Gastrocnemius medialis (tissue), 4 donors: ENCODE results near the gene ZNF334. TPM values are rescaled to one million over a fixed set of nuclear protein-coding genes. Genes with fewer than 3 reads are reported as not detected.

Experiments used
- ATAC-seq, 2 donors: fragments of 150-250 bp; one replicate each; pipeline ENCODE4 v1.9.1; 2016
- DNase-seq, 2 donors: peaks; one replicate each; pipeline ENCODE4 v3.0.0-alpha.2; 2019
- H3K27ac ChIP-seq, 4 donors: fragments of 200-600 bp; sonication (generic); 1 replicate in 1 of 4; 2 replicates in 3 of 4; pipeline ENCODE4 v1.5.1; 2016 to 2018; ENCODE audit warnings: mild to moderate bottlenecking in 2 of 4, moderate library complexity in 1 of 4
- H3K27me3 ChIP-seq, 3 donors: fragments of 200-600 bp; sonication (generic) in 2 of 3; 1 replicate in 1 of 3; 2 replicates in 2 of 3; pipeline versions ENCODE4 v1.5.1 to v1.6.0; 2016 to 2019; ENCODE audit warnings: mild to moderate bottlenecking in 1 of 3, moderate library complexity in 1 of 3
- H3K36me3 ChIP-seq, 2 donors: fragments of 200-600 bp; sonication (generic) in 1 of 2; one replicate each; pipeline ENCODE4 v1.5.1; 2017 to 2018
- H3K4me1 ChIP-seq, 2 donors: fragments of 200-600 bp; sonication (generic) in 1 of 2; one replicate each; pipeline ENCODE4 v1.5.1; 2016 to 2017; ENCODE audit warnings: mild to moderate bottlenecking in 2 of 2
- H3K4me3 ChIP-seq, 4 donors: fragments of 200-600 bp; sonication (generic) in 3 of 4; 1 replicate in 1 of 4; 2 replicates in 3 of 4; pipeline ENCODE4 v1.5.1; 2016 to 2019; ENCODE audit warnings: mild to moderate bottlenecking in 2 of 4
- H3K9me3 ChIP-seq, 3 donors: fragments of 200-600 bp; sonication (generic) in 2 of 3; 1 replicate in 1 of 3; 2 replicates in 2 of 3; pipeline ENCODE4 v1.5.1; 2016 to 2019
- POLR2A ChIP-seq, 2 donors: fragments of 450-650 bp; IDR thresholded peaks; one replicate each; pipeline ENCODE4 v1.6.1; 2017; ENCODE audit warnings: antibody characterized with exemption in 2 of 2, mild to moderate bottlenecking in 2 of 2, moderate library complexity in 2 of 2
- in situ Hi-C, 4 donors: fragments of 200-750 bp; cut with MboI; loops; one replicate each; pipeline versions ENCODE4 v1.15.0 to v1.8.0; 2017; ENCODE audit warnings: low sequenced_read_pairs in 4 of 4
- intact Hi-C: fragments of 100-400 bp; cut with DNase I; formaldehyde crosslinking; loops from one replicate; pipeline ENCODE4 v1.15.1; 2023; ENCODE audit warnings: low total_unique reads
- total RNA-seq, 4 donors: library from RNA; depleted of rRNA; stranded (reverse); fragments of >200 nt; gene quantifications; one replicate each; pipeline versions ENCODE4 v1.1.0 to v1.2.3, GENCODE V29; 2016
- TF ChIP-seq, protein P1 (sequence below), 5 experiments: fragments of 450-650 bp in 3 of 5; fragments of 200-600 bp in 2 of 5; sonication (generic) in 2 of 5; IDR thresholded peaks in 4 of 5; conservative IDR thresholded peaks in 1 of 5; 1 replicate in 4 of 5; 2 replicates in 1 of 5; pipeline ENCODE4 v1.5.1; 2016 to 2019; ENCODE audit warnings: antibody characterized with exemption in 5 of 5, mild to moderate bottlenecking in 3 of 5, moderate library complexity in 3 of 5

ZNF334 gene
- total RNA-seq, 4 donors from 2014 or later, result 0.15 to 0.18 TPM; not detected in 2

- in situ Hi-C loops, result no loop called here
- Histone ChIP-seq H3K4me3 (no peak overlapping the region), H3K36me3 (no peaks in the 10 kb centered on the region), H3K4me1 (peaks cover 0 to 4% of the 10 kb centered on the region in 2 donors), H3K9me3 (no peaks in the 10 kb centered on the region), H3K27me3 (no peaks in the 10 kb centered on the region), H3K27ac (no peak overlapping the region)
- no peak for DNase-seq
- no peak for TF ChIP-seq POLR2A (IDR thresholded peaks at IDR 0.05)
- TF ChIP-seq, protein P1, sequence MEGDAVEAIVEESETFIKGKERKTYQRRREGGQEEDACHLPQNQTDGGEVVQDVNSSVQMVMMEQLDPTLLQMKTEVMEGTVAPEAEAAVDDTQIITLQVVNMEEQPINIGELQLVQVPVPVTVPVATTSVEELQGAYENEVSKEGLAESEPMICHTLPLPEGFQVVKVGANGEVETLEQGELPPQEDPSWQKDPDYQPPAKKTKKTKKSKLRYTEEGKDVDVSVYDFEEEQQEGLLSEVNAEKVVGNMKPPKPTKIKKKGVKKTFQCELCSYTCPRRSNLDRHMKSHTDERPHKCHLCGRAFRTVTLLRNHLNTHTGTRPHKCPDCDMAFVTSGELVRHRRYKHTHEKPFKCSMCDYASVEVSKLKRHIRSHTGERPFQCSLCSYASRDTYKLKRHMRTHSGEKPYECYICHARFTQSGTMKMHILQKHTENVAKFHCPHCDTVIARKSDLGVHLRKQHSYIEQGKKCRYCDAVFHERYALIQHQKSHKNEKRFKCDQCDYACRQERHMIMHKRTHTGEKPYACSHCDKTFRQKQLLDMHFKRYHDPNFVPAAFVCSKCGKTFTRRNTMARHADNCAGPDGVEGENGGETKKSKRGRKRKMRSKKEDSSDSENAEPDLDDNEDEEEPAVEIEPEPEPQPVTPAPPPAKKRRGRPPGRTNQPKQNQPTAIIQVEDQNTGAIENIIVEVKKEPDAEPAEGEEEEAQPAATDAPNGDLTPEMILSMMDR (IDR thresholded peaks at IDR 0.05 in 4 of 5, conservative IDR thresholded peaks at IDR 0.05 in 1 of 5), result no peak
- ATAC-seq, result no peak
- intact Hi-C loops, result no loop called here
Observed at GRCh38 chr20:46559001-46559400, 45.6 kb upstream of the ZNF334 start.

DNA sequence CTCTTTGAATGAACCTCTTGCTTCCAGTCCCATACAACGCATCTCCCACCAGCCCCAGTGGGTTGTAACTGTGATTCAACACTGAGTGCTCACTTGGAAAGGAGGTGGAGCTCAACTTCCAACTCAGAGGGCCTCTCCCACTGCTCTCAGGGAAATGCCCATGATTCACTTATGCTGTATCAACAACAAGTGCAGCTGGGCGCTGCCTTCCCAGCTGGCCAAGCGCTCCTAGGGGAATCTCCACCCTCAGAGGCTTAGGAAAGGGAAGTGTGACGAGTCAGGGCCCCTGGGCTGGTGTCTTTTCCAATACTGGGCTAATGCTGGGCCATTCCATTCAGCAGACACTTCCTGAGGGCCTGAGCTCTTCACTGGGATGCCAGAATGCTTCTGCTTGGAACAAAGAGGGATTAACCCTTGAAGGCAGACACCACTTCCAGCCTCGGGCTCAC lies 45.2 kb upstream of the ZNF334 start:
- no peaks in the 10 kb centered on the region for H3K27me3 ChIP-seq
- no peaks in the 10 kb centered on the region for H3K36me3 ChIP-seq
- no peak overlapping the region for H3K27ac ChIP-seq
- in situ Hi-C loops (no loop called here), intact Hi-C loops (no loop called here)
- TF ChIP-seq, protein P1 (IDR thresholded peaks at IDR 0.05 in 4 of 5, conservative IDR thresholded peaks at IDR 0.05 in 1 of 5), result no peak
- no peak for TF ChIP-seq POLR2A (IDR thresholded peaks at IDR 0.05)
- peaks cover 0 to 4% of the 10 kb centered on the region in 2 donors for H3K4me1 ChIP-seq
- DNase-seq (peak in 1 of 2 donors; percentile 23), ATAC-seq (no peak)
- H3K9me3 ChIP-seq, result no peaks in the 10 kb centered on the region
- no peak overlapping the region for H3K4me3 ChIP-seq

DNA sequence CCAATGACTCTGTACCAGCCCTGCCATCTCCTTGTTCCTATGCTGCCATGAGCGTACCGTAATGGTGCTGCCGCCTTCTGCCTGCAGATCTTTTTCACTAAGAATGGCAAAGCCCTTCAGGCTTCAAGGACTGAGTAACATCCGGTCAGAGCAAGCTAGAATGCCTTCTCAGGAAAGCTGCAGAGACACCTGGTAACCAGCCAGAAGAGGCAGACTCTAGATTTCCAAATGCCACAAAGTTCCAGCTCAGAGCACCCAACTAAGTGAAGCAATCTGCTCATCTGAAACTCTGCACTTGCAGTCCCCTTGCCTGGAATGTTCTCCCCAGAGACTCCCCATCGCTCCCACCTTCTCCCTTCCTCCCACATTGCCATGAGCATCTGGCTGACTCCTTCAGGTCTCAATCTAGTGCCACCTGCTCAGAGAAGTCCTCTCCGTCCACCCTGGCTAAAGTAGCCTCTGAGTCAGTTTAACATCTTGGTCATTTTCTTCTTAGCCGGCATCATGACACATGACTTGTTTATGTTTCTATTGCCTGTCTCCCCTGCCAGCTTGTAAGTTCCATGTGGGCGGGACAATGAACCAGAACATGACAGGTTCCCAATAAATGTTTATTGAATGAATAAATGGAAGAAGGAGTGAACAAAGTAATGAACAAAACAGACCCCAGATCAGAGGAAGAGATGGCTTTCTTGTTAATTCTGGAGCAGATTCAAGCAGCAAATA lies 44.0 kb upstream of the ZNF334 start:
- ATAC-seq, result no peak
- in situ Hi-C loops, result no loop called here
- intact Hi-C loops, result no loop called here
- Histone ChIP-seq H3K4me1 (no peaks in the 10 kb centered on the region), H3K9me3 (no peaks in the 10 kb centered on the region), H3K4me3 (no peak overlapping the region), H3K27me3 (no peaks in the 10 kb centered on the region), H3K36me3 (no peaks in the 10 kb centered on the region), H3K27ac (no peak overlapping the region)
- TF ChIP-seq, protein P1 (IDR thresholded peaks at IDR 0.05 in 4 of 5, conservative IDR thresholded peaks at IDR 0.05 in 1 of 5), result no peak
- no peak for TF ChIP-seq POLR2A (IDR thresholded peaks at IDR 0.05)
- no peak for DNase-seq

DNA sequence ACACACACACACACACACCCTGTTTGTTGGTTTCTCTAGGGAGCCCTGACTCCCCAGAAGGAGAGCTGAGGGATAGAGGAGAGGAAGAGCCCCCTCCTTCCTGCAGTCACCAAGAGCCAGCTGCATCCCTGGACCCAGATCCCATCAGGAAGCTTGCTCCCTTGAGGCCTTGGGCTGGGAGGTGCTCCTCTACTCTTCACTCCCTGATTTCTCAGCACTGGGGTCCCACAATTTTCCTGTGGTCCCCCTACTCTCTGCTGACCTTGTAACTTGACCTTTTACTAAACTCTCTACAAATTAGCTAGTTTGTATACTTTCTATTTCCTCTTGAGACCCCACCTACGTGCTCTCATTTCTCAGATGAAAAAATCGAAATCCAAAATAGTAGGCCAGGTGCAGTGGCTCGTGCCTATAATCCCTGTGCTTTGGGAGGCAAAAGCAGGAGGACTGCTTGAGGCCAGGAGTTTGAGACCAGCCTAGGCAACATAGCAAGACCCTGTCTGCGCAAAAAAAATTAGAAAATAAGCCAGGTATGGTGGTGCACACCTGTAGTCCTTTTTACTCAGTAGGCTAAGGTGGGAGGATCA lies 42.1 kb upstream of the ZNF334 start:
- Histone ChIP-seq H3K4me3 (no peak overlapping the region), H3K9me3 (no peaks in the 10 kb centered on the region), H3K27ac (no peak overlapping the region), H3K27me3 (no peaks in the 10 kb centered on the region), H3K4me1 (no peaks in the 10 kb centered on the region), H3K36me3 (no peaks in the 10 kb centered on the region)
- no peak for DNase-seq
- in situ Hi-C loops (no loop called here), intact Hi-C loops (no loop called here)
- ATAC-seq, result no peak
- TF ChIP-seq POLR2A (IDR thresholded peaks at IDR 0.05), result no peak
- TF ChIP-seq, protein P1 (IDR thresholded peaks at IDR 0.05 in 4 of 5, conservative IDR thresholded peaks at IDR 0.05 in 1 of 5), result no peak
